ENCODE data around the gene OGA.

DNA sequence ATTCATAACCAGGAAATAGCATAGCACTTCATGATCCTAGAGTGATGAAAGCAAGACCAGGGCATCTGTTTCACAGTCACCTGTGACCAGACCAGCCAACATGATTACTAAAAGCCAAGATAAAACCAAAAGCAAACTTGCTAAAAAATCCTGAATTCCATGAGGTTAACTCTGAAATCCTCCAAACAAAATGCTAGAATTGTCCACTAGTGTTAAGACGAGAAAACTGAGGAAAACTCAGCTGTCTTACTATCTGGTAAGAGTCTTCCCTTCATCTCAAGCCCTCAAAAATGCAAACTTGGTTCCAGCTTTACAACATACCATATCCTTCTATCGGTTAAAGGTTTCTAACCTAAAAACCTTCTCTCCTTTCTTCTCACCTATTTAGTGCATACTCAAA lies 33.7 kb downstream of the OGA start:
- TF ChIP-seq, protein P1, sequence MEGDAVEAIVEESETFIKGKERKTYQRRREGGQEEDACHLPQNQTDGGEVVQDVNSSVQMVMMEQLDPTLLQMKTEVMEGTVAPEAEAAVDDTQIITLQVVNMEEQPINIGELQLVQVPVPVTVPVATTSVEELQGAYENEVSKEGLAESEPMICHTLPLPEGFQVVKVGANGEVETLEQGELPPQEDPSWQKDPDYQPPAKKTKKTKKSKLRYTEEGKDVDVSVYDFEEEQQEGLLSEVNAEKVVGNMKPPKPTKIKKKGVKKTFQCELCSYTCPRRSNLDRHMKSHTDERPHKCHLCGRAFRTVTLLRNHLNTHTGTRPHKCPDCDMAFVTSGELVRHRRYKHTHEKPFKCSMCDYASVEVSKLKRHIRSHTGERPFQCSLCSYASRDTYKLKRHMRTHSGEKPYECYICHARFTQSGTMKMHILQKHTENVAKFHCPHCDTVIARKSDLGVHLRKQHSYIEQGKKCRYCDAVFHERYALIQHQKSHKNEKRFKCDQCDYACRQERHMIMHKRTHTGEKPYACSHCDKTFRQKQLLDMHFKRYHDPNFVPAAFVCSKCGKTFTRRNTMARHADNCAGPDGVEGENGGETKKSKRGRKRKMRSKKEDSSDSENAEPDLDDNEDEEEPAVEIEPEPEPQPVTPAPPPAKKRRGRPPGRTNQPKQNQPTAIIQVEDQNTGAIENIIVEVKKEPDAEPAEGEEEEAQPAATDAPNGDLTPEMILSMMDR (IDR thresholded peaks at IDR 0.05; ENCODE audit: insufficient read depth, low read length, poor library complexity, severe bottlenecking) = no peak
- TF ChIP-seq EZH2phosphoT487 (conservative IDR thresholded peaks at IDR 0.05; ENCODE audit: low read length) = no peak
